OCI-LY7 (cell line): ENCODE measurements around the gene GLIPR1. TPM values are rescaled to one million over a fixed set of nuclear protein-coding genes. Genes with fewer than 3 reads are reported as not detected.

ENCODE experiments used
- Bru-seq: library from RNA; stranded (reverse); fragments of 400-500 nt; gene quantifications from one replicate; lab custom pipeline; 2021; lab: Mats Ljungman, UMichigan
- BruChase-seq, 2 experiments: library from RNA; stranded (reverse); fragments of 400-500 nt; gene quantifications; one replicate each; lab custom pipeline; 2021; lab: Mats Ljungman, UMichigan
- BruUV-seq: library from RNA; stranded (reverse); fragments of 400-500 nt; replicated peaks from 2 replicates; lab custom pipeline; 2021; lab: Mats Ljungman, UMichigan
- CTCF ChIA-PET: fragments of 300-600 bp; sonication (Branson Sonifier 250); formaldehyde crosslinking; loops from one replicate; lab custom pipeline; 2022; ENCODE audit warnings: antibody characterized with exemption; ENCODE audit not compliant: unreplicated experiment; lab: Charles Lee
- POLR2A ChIA-PET: fragments of 300-600 bp; sonication (Branson Sonifier 250); formaldehyde crosslinking; loops from one replicate; lab custom pipeline; 2022; ENCODE audit warnings: antibody characterized with exemption; lab: Charles Lee
- DNase-seq: peaks from one replicate; pipeline ENCODE4 v3.0.0-alpha.2; 2015; ENCODE audit warnings: low spot score
- H2AFZ ChIP-seq: fragments of 200-600 bp; sonication (generic), shearing (Covaris generic); 2 replicates; pipeline ENCODE4 v1.6.1; 2014; ENCODE audit warnings: mild to moderate bottlenecking, antibody characterized with exemption, low read length, moderate library complexity
- H3K27ac ChIP-seq: fragments of 200-600 bp; sonication (generic); 2 replicates; pipeline ENCODE4 v1.5.1; 2014; ENCODE audit warnings: mixed run types, low read depth, mild to moderate bottlenecking, moderate library complexity, low read length, inconsistent platforms; ENCODE audit not compliant: poor library complexity, severe bottlenecking
- H3K36me3 ChIP-seq: fragments of 200-600 bp; sonication (generic); 2 replicates; pipeline ENCODE4 v1.6.1; 2014; ENCODE audit warnings: mild to moderate bottlenecking, antibody characterized with exemption, low read length, moderate library complexity, mixed read lengths; ENCODE audit not compliant: insufficient read depth
- H3K4me1 ChIP-seq: fragments of 200-600 bp; sonication (generic); 2 replicates; pipeline ENCODE4 v1.5.1; 2014; ENCODE audit warnings: mild to moderate bottlenecking, low read length; ENCODE audit not compliant: insufficient read depth, poor library complexity, severe bottlenecking
- H3K4me2 ChIP-seq: fragments of 200-600 bp; sonication (generic); 2 replicates; pipeline ENCODE4 v1.6.1; 2014; ENCODE audit warnings: mild to moderate bottlenecking, low read length
- H3K4me3 ChIP-seq: fragments of 200-600 bp; sonication (generic); 2 replicates; pipeline ENCODE4 v1.5.1; 2014; ENCODE audit warnings: mild to moderate bottlenecking, low read depth, low read length; ENCODE audit not compliant: poor library complexity, severe bottlenecking
- H3K79me2 ChIP-seq: fragments of 200-600 bp; sonication (generic); 2 replicates; pipeline ENCODE4 v1.6.1; 2016; ENCODE audit warnings: low read depth, mild to moderate bottlenecking, low read length, moderate library complexity, mixed read lengths; ENCODE audit not compliant: insufficient read depth
- H3K9me2 ChIP-seq: fragments of 200-600 bp; sonication (generic); 2 replicates; pipeline ENCODE4 v1.6.1; 2016; ENCODE audit warnings: mild to moderate bottlenecking, low read length, mixed read lengths; ENCODE audit not compliant: insufficient read depth
- H3K9me3 ChIP-seq: fragments of 200-600 bp; sonication (generic); 2 replicates; pipeline ENCODE4 v1.6.1; 2014; ENCODE audit warnings: mild to moderate bottlenecking, mixed run types, low read length, mixed read lengths
- H4K20me1 ChIP-seq: fragments of 200-600 bp; sonication (generic); 2 replicates; pipeline ENCODE4 v1.6.1; 2014; ENCODE audit warnings: mild to moderate bottlenecking, antibody characterized with exemption, low read length, moderate library complexity, mixed read lengths; ENCODE audit not compliant: insufficient read depth
- EZH2phosphoT487 ChIP-seq: fragments of 200-600 bp; sonication (generic); IDR thresholded peaks from 2 replicates; pipeline ENCODE4 v1.6.1; 2018; ENCODE audit warnings: low read depth, borderline replicate concordance, mild to moderate bottlenecking, mixed run types, antibody characterized with exemption, low read length, moderate library complexity, mixed read lengths
- intact Hi-C: fragments of 100-400 bp; cut with micrococcal nuclease; formaldehyde crosslinking; loops from one replicate; pipeline ENCODE4 v1.10.0; 2022; ENCODE audit not compliant: unreplicated experiment
- long read RNA-seq: library from polyadenylated mRNA; stranded (forward); transcript quantifications from one replicate; pipeline ENCODE4 v2.0.0, GENCODE V29; 2022
- total RNA-seq, 2 experiments: library from RNA; depleted of rRNA in 1 of 2; stranded (reverse); fragments of >200 nt in 1 of 2; shearing (Covaris generic) in 1 of 2; gene quantifications; 2 replicates each; pipeline ENCODE4 v1.2.3, GENCODE V29; 2014 to 2022
- TF ChIP-seq, protein P1 (sequence below): fragments of 200-600 bp; sonication (generic); conservative IDR thresholded peaks from 2 replicates; pipeline ENCODE4 v1.5.1; 2014; ENCODE audit warnings: mild to moderate bottlenecking, antibody characterized with exemption, low read length, moderate library complexity, mixed read lengths

GLIPR1 gene
- total RNA-seq (2014; rRNA removed; shearing (Covaris generic)) = 2.8 and 3.4 TPM in 2 replicates
- 3.3 and 4.6 TPM in 2 replicates for total RNA-seq (2022)
- percentile 47 among the genes with signal in this experiment for Bru-seq, nascent RNA
- BruChase-seq, experiment 1, labeled RNA remaining after a 6-hour chase = percentile 39 among the genes with signal in this experiment
- percentile 46 among the genes with signal in this experiment for BruChase-seq, experiment 2, labeled RNA remaining after a 2-hour chase
- long read RNA-seq, full-length matches to known transcripts = 2 of 18 reads
- long read RNA-seq, partial matches to known transcripts = 0 of 18 reads
- long read RNA-seq, other reads (novel, unspliced or antisense) = 16 of 18 reads

DNA sequence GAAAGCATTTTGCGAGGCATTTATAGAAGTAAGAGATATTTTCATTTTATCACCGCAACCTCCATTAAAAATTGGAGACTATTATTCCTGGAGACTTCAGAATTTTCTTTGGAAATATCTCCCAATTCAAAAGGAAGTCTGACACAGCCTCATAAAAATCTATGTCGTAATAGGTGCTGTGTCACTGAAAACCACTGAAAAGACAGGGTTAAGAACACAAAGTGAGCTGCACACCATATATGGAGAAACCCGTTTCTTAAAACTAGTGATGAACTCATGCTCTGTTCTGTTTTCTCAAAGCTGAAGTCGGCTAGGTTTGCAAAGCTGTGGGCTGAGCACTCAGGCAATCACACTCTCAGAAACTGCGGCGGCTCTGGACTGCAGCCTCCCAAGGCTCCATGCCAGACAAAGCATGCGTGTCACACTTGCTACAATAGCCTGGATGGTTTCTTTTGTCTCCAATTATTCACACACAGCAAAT, at the start of gene GLIPR1:
Gene GLIPR1 (plus strand): TSS at position 287 of the 481 bp plus-strand sequence. CDS start 126 bp downstream, at position 413.
- ChIA-PET POLR2A (interaction anchor here (0.6 to 6.0 kb wide), 15 partner anchors 10 to 1714 kb away, joined by 3 to 36 read pairs (median 4); no protein-coding TSS in a partner anchor), CTCF (interaction anchor here (1.8 kb wide), 1 partner anchor 9 kb away, joined by 7 read pairs; no protein-coding TSS in a partner anchor)
- Histone ChIP-seq H3K27ac (peak within 1 kb of the TSS; percentile 62), H3K4me3 (peak within 1 kb of the TSS; percentile 64), H3K4me1 (peaks cover 64% of the 10 kb centered on the region), H3K9me2 (no peaks in the 10 kb centered on the region), H2AFZ (peak within 1 kb of the TSS; percentile 97), H3K36me3 (no peaks in the 10 kb centered on the region), H3K9me3 (no peaks in the 10 kb centered on the region), H4K20me1 (no peaks in the 10 kb centered on the region), H3K79me2 (no peaks in the 10 kb centered on the region), H3K4me2 (peak within 1 kb of the TSS; percentile 76)
- TF ChIP-seq, protein P1, sequence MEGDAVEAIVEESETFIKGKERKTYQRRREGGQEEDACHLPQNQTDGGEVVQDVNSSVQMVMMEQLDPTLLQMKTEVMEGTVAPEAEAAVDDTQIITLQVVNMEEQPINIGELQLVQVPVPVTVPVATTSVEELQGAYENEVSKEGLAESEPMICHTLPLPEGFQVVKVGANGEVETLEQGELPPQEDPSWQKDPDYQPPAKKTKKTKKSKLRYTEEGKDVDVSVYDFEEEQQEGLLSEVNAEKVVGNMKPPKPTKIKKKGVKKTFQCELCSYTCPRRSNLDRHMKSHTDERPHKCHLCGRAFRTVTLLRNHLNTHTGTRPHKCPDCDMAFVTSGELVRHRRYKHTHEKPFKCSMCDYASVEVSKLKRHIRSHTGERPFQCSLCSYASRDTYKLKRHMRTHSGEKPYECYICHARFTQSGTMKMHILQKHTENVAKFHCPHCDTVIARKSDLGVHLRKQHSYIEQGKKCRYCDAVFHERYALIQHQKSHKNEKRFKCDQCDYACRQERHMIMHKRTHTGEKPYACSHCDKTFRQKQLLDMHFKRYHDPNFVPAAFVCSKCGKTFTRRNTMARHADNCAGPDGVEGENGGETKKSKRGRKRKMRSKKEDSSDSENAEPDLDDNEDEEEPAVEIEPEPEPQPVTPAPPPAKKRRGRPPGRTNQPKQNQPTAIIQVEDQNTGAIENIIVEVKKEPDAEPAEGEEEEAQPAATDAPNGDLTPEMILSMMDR = no peak
- TF ChIP-seq EZH2phosphoT487 = no peak
- DNase-seq = peak; percentile 56
- no TSS peak for BruUV-seq
- intact Hi-C loops = loop anchor here (2.0 to 5.0 kb wide), 2 partner anchors 30 to 867 kb away; partner anchors contain the start of genes BBS10 and KRR1

DNA sequence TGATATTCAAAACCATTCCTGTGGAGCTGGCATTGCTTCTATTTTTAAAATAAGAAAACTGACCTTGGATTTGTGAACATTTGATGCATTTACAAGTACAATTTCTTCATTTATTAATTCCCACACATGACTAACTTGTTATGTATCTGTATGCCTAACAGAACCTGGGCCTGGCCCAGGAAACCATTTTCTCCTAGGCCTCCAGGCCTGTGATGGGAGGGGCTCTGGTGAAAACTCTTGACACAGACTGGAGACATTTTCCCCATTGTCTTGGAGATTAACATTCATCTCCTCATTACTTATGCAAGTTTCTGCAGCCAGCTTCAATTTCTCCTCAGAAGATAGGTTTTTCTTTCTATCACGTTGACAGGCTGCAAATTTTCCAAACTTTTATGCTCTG, 47.6 kb upstream of the GLIPR1 start:
- no peaks in the 10 kb centered on the region for H3K36me3 ChIP-seq
- H3K9me2 ChIP-seq = no peaks in the 10 kb centered on the region
- H4K20me1 ChIP-seq = no peaks in the 10 kb centered on the region
- CTCF ChIA-PET = no interaction called here
- no peak for DNase-seq
- no peaks in the 10 kb centered on the region for H3K79me2 ChIP-seq
- no peak overlapping the region for H3K27ac ChIP-seq
- no peak overlapping the region for H3K4me3 ChIP-seq
- no TSS peak for BruUV-seq
- H3K9me3 ChIP-seq = peaks cover 20% of the 10 kb centered on the region
- no peak overlapping the region for H3K4me2 ChIP-seq
- H3K4me1 ChIP-seq = no peaks in the 10 kb centered on the region
- intact Hi-C loops = no loop called here
- H2AFZ ChIP-seq = no peak overlapping the region
- TF ChIP-seq, protein P1 = no peak
- no peak for TF ChIP-seq EZH2phosphoT487
- POLR2A ChIA-PET = interaction anchor here (1.1 kb wide), 1 partner anchor 19 kb away, joined by 5 read pairs; no protein-coding TSS in a partner anchor
